ENCODE data around the gene MEGF11.

MEGF11 gene

GRCh38 chr15:65960586-65960985 is 293.0 kb downstream of the MEGF11 start:
- no peak for DNase-seq

- DNase-seq, result no peak
Measured at GRCh38 chr15:65958835-65959234, 294.7 kb downstream of the MEGF11 start.

DNA sequence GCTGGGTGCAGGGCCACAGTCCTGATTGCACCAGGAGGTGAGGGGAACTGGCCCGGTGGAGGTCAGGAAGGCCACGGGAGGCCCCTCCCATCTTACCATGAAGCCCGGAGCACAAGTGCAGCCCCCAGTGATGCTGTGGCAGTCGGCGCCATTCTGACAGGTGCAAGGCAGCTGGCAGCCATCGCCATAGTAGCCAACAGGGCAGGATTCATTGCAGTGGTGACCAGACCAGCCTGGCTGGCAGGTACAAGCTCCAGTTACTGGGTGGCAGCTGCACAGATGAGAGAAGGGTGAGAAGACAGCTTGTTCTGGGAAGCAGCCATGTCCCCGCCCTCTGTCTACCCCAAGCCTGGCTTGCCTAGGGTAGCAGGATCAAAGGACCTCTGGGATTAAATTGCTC is 296.1 kb downstream of the MEGF11 start:
- peak; percentile 20 for DNase-seq

DNA sequence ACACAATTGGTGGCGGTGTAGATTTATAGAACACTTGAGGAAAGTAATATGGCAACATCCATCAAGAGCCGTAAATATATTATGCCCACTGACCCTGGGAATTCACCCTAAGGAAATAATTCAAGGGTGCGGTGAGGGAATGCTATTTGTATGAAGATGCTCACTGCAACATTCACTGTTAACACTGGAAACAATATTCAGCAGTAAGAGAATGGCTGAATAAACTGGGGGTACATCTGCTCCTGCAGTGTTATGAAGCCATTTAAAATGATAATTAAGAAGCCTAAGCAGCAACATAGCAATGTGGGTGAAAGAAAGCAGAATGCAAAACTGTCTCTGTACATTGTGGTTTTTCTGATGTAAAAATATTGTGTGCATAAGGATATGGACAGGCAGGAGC is 296.7 kb downstream of the MEGF11 start:
- no peak for DNase-seq

- no peak for DNase-seq
Measured at GRCh38 chr15:65956307-65956706, 297.2 kb downstream of the MEGF11 start.

DNA sequence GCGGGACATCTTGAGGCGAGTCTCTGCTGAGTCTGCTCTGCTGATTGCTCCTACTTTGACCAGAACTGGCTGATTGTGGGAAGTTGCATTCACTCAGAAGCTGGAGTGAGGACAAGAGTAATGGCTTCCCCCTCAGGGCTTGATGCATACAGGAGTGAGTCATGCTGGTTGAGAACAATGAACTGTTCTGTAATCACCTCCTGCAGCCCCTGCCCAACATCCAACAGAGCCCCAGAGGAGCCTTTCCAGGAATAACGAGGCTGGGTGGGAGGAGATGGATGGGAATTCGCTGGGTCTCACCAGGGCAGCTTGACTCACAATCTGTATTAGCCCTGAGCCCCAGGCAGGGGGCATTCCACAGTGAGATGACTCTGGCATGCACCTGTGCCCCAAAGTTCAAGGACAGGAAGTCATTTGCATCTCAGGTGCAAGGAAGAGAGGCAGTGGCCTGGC is 299.2 kb downstream of the MEGF11 start:
- peak; percentile 69 for DNase-seq

- DNase-seq, result no peak
Measured at GRCh38 chr15:65953622-65954021, 299.9 kb downstream of the MEGF11 start.

GRCh38 chr15:65952391-65953053 is 301.0 kb downstream of the MEGF11 start:
- DNase-seq, result no peak

DNA sequence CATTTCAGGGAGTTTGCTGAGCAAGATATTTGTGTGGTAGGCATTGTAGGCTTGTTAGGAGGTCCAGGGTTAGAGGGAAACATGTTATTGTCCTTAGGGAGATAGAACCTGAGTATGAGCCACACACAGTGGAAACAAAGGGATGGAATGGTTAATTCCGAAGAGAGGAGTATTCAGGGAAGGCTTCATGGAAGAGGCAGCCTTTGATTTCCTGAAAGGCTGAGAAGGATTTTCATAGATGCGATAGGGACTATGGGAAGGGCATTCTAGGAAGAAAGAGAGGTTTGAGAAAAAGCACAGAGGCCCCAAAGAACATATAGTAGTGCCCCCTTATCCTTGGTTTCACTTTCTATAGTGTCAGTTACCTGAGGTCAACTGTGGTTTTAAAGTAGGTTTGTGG is 302.5 kb downstream of the MEGF11 start:
- no peak for DNase-seq

GRCh38 chr15:65949491-65949890 is 304.1 kb downstream of the MEGF11 start:
- DNase-seq, result no peak

DNA sequence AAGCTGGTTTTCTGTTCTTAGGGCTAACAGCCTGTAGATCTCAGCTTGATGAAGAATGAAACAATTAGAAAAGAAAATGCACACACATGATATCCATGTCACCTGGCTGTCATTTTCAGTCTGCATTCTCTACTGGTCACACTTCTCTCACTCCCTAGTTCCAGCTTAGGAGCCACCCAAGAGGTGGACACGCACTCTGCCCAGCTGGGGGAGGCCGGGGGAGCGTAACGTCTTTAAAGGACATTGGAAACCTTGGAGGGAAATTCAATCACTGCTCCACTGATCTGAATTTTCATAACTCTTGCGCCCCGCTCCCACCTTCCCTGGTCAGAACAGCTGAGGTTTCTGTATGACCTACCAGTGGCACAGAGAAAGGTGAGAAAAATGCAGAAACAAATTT is 304.5 kb downstream of the MEGF11 start:
- no peak for DNase-seq

- no peak for DNase-seq
Measured at GRCh38 chr15:65948383-65948782, 305.2 kb downstream of the MEGF11 start.

GRCh38 chr15:65947041-65947440 is 306.5 kb downstream of the MEGF11 start:
- DNase-seq, result no peak

DNA sequence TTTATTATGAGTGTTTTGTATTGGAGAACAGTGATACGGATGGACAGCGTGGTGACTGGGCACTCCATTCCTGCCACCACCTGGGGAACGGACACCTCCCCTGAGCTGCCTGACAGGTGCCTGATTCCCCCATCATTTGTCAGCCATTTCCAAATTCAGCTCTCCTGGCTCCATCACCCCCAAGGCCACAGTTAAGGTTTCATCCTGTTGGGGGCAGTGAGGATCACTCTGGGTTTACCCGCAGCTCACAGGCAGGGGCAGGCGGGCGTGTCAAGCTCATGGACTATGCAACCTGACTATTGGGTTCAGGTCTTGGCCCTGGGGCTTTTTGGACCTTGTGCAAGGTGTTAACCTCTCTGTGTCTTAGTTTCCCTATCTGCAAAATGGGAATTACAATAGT is 307.9 kb downstream of the MEGF11 start:
- no peak for DNase-seq

- no peak for DNase-seq
Measured at GRCh38 chr15:65944404-65944803, 309.1 kb downstream of the MEGF11 start.

DNA sequence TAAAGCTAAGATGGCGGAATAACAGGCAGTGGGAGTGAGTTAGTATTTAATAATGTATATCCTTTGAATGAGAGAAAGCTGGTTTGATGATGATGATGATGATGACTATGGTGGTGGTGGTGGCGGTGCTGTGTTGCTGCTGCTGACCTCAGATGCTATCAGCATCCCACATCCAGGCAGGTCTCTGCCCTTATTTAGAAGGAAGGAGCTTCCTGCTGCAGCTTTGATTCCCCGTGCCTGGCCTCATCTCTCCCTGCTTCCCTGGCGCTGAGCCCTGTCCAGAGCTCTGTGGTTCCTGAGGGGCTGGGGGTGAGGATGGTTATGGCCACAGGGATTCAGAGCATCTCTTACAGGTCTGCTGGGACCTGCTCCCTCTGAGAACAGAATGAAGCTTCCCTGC is 311.1 kb downstream of the MEGF11 start:
- DNase-seq, result no peak

DNA sequence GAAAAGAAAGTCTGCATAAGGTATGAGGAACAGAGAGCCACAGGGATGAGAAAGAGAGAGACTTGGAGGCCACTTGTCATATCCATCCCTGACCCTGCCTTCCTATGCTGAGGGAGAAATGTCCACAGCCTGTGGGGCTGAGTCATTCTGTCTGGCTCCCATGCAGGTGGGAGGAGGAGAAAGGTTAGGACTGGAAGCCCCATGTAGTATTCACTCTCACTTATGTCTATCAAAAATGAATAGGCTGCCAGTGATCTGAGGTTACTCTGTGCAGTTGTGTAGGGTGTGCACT is 313.0 kb downstream of the MEGF11 start:
- DNase-seq, result no peak

GRCh38 chr15:65939901-65940617 is 313.5 kb downstream of the MEGF11 start:
- peak; percentile 56 for DNase-seq

GRCh38 chr15:65938604-65939003 is 314.9 kb downstream of the MEGF11 start:
- no peak for DNase-seq

DNA sequence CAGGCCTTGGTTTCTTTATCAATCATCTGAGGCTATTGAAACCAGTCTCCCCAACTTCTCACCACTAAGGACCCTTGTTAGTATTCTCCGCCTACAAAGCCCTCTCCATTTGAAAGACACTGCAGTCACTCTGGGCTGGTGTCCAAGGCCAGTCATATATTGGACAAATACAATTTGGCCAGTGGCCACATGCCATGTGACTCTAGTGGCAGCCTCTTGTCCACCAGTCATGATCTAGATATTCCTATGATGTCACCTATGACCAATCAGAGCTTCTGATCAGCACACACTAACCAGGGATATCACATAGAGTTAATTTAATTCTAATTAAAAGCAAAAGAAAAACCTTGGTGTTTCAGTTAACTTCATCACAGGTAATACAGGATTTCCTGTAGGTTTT is 316.1 kb downstream of the MEGF11 start:
- no peak for DNase-seq

DNA sequence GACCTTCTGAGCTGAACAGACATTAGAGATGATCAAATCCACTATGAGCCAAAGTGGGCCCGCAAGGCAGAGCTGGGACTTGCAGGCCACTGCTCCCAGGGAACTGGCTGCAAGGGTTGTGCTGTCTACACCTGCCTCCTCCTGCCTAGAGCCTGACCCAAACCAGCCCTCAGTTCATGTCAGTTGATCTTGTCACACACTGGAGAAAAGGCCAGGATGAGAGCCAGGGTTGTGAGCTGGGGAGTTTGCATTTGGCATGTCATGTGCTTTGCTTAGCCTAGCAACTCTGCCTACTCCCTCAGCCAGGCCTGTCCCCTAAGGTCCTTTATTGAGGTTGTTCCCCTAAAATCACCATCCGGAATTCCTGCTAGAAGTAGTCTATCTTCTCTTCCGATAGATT is 316.5 kb downstream of the MEGF11 start:
- DNase-seq, result no peak

- no peak for DNase-seq
Measured at GRCh38 chr15:65936282-65936681, 317.3 kb downstream of the MEGF11 start.

- DNase-seq, result no peak
Measured at GRCh38 chr15:65935391-65935790, 318.2 kb downstream of the MEGF11 start.

DNA sequence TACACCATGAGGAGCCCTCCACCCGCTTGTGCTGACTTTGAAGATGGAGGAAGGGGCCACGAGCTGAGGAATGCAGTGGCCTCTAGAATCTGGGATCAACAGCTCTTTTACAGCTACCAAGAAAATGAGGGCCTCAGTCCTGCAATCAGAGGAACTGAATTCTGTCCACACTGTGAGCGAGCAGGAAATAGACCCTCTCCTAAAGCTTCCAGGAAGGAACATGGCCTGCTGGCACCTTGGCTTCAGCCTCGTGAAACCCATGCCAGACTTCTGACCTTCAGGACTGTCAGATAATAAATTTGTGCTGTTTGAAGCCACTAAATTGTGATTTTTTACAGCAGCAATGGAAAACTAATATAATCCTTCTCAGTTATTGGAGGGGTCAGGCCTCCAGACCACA is 322.3 kb downstream of the MEGF11 start:
- DNase-seq, result no peak

- peak; percentile 72 for DNase-seq
Measured at GRCh38 chr15:65930134-65930533, 323.4 kb downstream of the MEGF11 start.
